HG02759 (cell line): ENCODE results near the gene PLA2G4C.

Source experiments
- ATAC-seq: cut with Tn5 transposase; IDR thresholded peaks from one replicate; pipeline ENCODE4 v1.9.1; 2021; ENCODE audit warnings: mild to moderate bottlenecking, moderate library complexity; ENCODE audit not compliant: unreplicated experiment

Gene PLA2G4C

DNA sequence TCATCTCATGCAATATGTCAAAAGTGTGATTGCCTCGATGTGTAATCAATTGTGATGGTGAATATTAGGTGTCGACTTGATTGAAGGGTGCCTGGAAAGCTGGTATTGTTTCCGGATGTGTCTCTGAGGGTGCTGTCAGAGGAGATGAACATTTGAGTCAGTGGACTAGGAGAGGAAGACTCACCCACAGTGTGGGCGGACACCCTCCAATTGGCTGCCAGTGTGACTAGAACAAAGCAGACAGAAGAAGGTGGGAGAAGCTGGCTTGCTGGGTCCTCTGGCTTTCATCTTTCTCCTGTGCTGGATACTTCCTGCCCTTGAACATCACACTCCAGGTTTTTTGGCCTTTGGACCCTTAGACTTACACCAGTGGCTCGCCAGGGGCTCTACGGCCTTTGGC lies 51.3 kb downstream of the PLA2G4C start:
- ATAC-seq: no peak

DNA sequence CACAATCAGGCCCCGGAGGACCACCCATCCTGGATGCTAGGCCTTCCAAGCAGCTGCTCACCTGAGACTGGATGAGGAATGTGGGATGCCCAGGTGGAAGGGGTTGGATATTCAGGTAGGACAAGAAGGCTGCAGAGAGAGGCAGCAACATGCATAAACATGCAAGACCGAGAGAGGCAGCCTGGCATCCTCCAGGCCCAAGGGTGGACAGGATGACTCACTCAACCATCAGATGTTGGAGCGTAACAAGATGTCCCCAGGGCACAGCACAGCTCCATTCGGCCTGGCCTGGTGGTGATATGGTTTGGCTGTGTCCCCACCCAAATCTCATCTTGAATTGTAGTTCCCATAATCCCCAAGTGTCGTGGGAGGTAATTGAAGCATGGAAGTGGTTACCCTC lies 56.8 kb downstream of the PLA2G4C start:
- ATAC-seq: no peak

DNA sequence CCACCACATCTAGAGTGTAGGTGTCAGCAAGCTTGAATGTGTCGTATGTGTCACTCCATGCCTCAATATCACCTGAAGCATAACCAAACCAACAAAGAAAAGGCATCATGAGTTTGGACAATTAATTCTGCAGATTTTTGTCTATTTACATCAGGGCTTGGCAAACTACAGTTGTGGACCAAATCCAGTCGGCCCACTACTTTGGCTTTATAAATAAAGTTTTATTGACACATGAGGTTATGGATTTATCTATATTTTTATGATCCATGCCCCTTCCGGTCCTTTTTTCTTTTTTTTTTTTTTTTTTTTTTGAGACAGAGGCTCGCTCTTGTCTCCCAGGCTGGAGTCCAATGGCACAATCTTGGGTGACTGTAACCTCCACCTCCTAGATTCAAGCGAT lies 57.5 kb downstream of the PLA2G4C start:
- ATAC-seq: no peak

DNA sequence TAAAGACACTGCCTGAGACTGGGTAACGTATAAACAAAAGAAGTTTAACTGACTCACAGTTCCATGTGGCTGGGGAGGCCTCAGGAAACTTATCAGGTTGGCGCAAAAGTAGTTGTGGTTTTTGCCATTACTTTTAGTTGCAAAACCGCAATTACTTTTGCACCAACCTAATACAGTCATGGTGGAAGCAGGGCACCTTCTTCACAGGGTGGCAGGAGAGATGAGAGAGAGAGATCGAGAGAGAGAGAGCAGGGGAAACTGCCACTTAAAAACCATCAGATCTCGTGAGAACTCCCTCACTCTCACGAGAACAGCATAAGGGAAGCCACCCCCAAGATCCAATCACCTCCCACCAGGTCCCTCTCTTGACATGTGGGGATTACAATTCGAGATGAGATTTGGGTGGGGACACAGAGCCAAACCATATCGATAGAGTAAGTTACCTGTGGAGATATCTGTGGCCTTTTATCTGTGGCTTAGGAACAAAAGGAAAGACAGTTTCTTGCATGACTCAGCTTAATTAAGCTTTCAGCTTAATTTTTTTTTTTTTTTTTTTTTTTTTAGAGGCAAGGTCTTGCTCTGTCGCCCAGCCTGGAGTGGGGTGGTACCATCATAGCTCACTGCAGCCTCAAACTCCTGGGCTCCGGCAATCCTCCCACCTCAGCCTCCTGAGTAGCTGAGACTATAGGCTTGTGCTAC lies 59.1 kb downstream of the PLA2G4C start:
- ATAC-seq: no peak

DNA sequence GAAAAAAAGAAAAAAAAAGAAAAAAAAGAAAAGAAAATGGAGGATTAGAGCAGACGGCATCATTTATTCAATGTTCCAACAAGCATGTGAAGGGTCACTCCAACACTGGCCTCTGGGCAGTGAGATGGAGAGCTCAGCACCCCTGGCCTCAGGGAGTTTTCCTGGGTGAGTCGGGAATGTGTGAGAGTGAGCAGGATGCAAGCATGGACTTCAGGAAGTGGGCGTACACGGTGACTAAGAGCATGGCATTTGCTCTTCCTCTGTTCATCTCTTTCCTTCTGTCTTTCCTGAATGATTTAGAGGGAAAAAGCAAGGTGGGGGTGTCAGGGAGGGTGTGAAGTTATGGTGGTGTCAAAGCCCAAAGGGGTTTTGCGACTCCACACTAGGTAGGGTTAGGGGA lies 66.1 kb downstream of the PLA2G4C start:
- ATAC-seq: no peak

DNA sequence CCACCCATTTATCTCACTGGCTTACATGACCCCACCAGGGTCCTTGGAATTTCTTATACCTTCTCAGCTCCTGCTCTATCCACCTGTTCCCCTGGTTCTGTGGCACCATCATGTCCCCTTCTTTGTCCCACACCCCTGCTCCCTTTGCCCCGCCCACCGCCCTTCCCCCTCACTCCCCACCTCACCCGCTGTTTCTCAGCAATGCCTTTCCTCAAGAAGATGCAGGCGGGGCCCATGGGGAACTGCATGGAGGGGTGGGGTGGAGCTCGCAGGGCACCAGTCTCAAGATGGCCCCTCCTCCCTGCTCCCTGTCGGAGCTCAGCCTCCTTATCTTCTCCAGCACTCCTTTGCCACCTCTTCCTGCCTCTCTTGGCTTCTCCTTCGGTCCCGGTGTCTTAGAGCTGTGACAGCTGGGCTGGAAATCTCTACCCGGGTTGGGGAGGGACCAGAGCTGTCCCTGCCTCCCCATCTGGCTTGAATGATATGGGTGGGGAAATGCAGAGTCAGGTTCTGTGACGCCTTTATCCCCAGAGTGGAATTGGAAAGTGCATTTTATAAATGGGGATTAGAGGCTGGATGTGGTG lies 66.8 kb downstream of the PLA2G4C start, which contains the start of gene CABP5:
Gene CABP5, minus strand, starts transcription at position 405 of the 584 bp plus-strand sequence. Its CDS starts 157 bp downstream, at position 248.
- no peak for ATAC-seq

DNA sequence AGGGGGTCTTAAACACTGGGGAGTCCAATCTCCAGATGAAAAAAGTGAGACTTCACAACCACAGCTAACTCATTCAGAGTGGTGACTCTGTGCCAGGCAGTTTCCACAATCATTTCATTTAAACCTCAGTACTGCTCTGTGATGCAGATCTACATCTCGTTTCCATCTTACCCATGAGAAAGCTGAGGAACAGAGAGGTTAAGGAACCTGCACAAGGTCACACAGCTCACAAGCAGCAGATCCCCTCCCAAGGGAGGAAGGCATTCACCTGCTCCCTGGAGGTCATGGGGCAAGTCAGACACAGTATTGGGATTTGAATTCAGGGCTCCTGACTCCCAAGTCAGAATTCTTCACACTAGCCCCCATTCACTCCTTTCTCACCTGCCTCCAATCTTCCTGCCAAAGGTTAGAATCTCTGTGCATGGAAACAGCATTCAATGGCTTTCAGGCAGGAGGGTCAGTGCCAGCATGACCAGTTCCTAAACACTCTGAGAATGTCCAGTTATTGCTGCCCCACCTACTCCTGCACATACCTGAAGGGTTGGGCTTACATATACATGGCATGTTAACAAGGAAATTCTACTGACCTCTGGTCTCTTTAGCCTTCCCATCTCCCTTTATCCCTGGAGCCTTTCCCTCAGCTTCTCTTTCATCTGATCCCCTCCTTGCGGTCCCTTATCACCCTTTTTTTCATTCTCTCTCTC lies 68.6 kb downstream of the PLA2G4C start:
- no peak for ATAC-seq

DNA sequence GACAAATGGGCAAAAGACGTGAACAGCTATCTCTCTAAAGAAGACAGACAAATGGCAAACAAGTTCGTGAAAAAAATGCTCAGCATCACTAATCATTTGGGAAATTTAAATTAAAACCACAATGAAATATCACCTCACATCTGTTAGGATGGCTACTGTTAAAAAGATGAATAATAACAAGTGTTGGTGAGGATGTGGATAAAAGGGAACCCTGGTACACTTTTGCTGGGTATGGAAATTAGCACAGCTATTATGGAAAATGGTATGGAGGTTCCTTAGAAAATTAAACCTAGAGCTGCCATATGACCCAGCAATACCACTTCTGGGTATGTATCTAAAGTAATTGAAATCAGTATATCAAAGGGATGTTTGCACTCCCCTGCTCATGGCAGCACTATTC lies 73.9 kb downstream of the PLA2G4C start:
- no peak for ATAC-seq

DNA sequence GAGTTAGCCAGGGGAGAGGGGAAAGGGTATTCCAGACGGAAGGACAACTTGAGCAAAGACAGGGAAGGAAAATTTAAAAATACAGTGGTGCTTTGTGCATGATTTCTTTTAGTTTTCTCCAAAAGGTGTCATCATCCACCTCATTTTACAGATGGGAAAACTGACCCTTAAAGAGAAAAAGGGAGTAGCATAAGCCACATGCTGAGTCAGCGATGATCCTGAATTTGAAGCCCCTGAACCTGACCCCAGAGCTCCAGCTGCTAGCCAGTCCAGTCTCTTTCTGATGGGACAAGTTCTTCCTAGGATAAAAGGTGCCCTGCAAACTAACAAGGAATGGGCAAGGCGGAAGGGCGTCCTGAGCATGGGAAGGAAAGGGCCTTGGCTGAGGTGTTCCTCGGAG lies 77.0 kb downstream of the PLA2G4C start:
- no peak for ATAC-seq

DNA sequence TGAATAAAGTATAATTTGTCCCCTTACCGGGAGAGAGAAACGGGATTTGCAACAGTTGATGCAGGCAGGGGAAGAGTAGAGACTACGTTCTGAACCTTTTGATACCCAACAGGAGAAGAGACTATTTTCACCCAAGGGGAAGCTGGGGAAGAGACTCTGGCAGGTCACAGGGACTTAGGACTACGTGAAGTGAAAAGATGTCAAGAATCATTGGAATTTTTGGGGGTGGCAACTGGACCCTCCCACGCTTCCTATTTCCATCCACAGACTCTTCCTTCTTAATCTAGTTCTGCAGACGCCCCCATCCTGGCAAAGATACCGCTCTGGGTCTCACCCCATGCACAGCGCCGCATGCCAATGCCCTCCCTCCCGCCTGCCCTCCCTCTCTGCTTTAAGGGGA lies 80.5 kb downstream of the PLA2G4C start:
- ATAC-seq: no peak

DNA sequence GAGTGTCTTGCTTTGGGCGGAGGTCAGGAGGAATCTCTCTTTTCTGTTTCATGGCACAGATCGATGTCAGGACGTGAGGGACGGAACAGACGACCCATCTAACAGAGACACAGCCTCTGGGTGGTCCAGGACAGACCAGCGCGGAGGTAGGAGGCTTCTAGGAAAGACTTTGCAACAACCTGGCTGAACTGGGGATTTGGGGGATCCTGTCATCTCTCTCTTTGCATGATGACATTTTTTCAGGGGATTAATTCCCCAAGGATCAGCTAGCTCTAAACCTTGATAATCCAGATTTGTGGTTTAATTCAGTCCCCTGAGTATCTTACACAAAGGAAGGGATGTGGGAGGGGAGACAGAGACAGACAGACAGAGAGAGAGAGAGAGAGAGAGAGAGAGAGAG lies 81.2 kb downstream of the PLA2G4C start:
- no peak for ATAC-seq

DNA sequence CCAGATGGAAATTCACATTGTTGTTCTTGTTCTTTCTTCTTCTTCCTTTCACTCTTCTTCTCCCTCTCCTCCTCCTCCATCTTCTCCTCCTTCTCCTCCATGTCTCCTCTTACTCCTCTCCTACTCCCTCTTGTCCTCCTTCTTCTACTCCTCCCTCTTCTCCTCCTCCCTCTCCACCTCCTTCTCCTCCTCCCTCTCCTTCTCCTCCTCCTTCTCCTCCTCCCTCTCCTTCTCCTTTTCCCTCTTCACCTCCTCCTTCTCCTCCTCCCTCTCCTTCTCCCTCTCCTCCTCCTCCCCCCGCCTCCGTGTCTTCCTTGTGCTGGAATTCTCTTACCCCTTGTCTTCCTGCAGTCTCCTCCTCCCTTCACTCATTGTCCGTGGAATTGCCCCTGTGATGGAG lies 85.1 kb downstream of the PLA2G4C start:
- ATAC-seq: no peak

DNA sequence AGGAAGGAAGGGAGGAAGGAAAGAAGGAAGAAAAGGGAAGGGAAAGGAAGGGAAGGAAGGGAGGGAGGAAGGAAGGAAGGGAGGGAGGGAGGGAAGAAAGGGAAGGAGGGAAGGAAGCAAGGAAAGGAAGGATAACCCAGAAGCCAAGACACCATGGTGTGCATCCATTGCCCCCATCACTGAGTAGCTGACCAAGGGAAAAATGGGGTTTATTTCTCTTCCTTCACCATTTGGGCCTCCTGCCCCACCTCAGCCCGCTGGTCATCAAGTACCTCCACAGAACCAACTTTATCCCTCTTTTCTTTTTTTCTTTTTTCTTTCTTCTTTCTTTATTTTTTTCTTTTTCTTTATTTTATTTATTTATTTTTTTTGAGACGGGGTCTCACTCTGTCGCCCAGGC lies 87.1 kb downstream of the PLA2G4C start:
- ATAC-seq: no peak

DNA sequence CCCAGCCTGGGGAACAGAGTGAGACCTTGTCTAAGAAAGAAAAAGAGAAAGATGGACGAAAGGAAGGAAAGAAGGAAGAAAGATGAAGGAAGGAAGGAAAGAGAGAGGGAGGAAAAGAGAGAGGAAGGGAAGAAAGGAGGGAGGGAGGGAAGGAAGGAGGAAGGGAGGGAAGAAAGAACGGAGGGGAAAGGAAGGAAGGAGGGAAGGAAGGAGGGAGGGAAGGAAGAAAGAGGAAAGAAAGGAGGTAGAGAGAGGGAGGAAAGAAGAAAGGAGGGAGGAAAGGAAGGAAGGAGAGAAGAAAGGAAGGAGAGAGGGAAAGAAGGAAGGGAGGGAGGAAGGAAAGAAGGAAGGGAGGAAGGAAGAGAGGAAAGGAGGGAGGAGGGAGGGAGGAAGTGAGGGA lies 87.6 kb downstream of the PLA2G4C start:
- ATAC-seq: no peak

DNA sequence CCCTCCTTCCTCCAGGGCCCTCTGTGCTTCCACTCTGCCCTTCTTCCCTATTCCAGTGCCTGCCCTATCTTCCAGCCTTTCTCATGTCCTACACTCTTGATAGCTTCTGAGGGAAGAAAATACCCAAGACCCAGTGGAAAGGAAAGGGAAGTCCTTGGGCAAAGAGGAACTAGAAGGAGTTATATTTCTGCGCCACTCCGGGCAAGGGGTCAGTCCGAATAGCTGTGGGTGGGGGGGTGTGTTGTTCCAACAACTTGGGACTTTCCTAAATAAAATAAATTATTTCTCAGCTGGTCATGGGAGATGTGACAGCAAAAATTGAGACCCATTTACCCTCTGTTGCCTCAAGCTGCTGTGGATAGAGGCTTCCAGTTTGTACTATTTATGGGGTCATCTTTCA lies 89.9 kb downstream of the PLA2G4C start:
- no peak for ATAC-seq

DNA sequence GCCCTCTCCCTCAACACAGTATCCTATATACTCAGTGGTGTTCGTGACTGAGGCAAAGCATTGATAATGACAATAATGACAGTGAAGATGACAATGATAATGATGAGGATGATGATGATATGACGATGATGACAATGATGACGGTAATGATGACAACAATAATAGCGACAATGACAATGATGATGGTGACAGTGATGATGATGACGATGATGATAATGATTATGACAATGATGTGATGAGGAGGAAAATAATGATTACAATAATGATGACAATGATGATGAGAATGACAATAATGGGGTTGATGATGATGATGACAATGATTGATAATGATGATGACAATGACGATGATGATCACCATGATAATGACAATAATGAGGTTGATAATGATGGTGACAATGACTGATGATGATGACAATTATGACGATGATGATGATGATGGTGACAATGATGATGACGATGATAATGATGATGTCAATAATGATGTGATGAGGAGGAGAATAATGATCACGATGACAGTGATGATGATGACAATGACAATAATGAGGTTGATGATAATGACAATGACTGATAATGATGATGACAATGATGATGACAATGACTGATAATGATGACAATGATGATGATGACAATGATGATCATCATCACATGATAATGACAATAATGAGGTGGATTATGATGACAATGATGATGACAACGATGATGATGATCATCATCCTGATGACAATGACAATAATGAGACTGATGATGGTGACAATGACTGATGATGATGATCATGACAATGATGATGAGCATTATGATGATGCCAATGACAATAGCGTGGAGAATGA lies 99.5 kb downstream of the PLA2G4C start:
- ATAC-seq: no peak

DNA sequence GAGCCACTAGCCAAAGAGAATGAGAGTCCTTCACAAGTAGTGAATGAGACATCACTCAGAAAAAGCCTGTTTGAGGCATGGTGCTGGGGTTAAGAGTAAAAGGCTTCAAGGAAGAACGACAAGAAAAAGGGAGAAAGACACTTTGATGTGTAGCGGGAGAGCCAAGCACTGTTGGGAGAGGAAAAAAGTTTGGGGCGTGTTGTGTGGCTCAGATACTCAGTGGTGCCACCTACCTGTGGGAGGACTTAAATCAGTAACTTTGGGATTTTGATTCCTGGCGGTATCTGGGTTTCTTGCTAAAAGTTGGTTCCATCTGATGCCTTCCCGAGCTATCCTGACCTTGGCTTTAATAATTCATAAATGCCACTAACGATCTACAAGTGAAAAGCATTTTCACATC lies 103.9 kb downstream of the PLA2G4C start:
- no peak for ATAC-seq

DNA sequence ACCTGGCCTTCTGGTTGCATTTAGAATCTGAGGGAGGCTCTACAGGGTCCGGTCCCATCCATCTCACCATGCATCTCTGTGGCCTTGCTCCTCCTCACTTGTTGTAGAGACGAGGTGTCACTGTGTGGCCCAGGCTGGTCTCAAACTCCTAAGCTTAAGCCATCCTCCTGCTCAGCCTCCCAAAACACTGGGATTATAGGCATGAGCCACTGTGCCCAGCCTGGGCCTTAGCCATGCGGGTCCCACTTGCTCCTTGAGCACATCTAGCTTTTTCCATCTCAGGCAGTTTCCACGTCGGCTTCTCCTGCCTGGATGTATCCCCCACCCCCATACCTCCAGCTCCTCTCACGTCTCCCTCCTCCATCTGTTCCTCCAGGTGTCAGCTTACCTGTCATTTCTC lies 106.4 kb downstream of the PLA2G4C start:
- ATAC-seq: no peak

DNA sequence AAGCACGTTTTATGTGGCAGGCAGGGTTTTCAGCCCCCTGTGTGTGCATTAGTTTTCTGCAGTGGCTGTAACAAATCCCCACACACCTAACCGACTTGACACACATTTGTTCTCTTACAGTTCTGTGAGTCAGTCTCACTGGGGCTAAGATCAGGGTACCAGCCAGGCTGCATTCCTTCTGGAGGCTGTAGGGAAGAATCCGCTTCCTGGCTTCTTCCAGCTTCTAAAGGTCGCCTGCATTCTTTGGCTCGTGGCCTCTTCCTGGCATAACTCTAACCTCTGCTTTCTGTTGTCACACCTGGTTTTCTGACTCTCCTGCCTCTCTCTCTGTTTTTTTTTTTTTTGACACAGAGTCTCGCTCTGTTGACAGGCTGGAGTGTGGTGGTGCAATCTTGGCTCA lies 109.8 kb downstream of the PLA2G4C start:
- ATAC-seq: no peak

DNA sequence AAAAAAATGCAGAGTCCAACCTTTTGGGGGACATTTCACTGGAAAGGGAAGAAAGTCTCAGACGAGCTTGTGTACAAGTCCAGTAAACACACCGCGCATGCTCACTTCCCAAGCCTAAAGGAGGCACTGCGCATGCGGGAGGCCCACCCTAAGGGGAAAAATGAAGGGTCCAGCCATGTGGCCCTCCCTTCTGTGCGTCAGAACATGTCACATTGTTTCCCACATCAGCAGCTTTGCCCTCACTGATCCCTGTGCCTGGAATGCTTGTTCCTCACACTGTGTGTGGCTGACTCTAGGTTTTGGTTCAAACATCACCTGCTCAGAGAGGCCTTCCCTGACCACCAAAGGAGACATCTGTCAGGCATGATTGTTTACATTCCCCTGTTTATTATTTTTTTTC lies 111.8 kb downstream of the PLA2G4C start:
- ATAC-seq: no peak
